ENCODE data around the gene NFU1. TPM values are rescaled to one million over a fixed set of nuclear protein-coding genes. Genes with fewer than 3 reads are reported as not detected.
"Not testable (repeated sequence)": the region's sequence is repeated elsewhere in the genome, so short reads cannot be mapped to it uniquely, and the experiment has no call there.

The NFU1 gene
- total RNA-seq, 4 donors from 2014 or later, result 45.4 to 74.8 (median 48.8) TPM

GRCh38 chr2:69449906-69450305 is 12.7 kb upstream of the NFU1 start:
- H3K9me3 ChIP-seq, result no peaks in the 10 kb centered on the region
- no peaks in the 10 kb centered on the region for H3K36me3 ChIP-seq
- H3K4me3 ChIP-seq, result no peak overlapping the region
- H3K4me1 ChIP-seq, result no peaks in the 10 kb centered on the region
- TF ChIP-seq POLR2AphosphoS5 (IDR thresholded peaks at IDR 0.05) (no peak), CTCF (IDR thresholded peaks at IDR 0.05) (no peak), POLR2A (IDR thresholded peaks at IDR 0.05; ENCODE audit: low read depth) (no peak), EP300 (IDR thresholded peaks at IDR 0.05) (no peak)
- 83% methylated on average over 5 of the region's 5 CpGs for WGBS
- H3K27ac ChIP-seq (replicated peaks in 1 of 4), result no peak overlapping the region
- intact Hi-C loops (cut with DNase I), result no loop called here
- DNase-seq (ENCODE audit: extremely low spot score), result no peak
- H3K27me3 ChIP-seq, result no peaks in the 10 kb centered on the region

DNA sequence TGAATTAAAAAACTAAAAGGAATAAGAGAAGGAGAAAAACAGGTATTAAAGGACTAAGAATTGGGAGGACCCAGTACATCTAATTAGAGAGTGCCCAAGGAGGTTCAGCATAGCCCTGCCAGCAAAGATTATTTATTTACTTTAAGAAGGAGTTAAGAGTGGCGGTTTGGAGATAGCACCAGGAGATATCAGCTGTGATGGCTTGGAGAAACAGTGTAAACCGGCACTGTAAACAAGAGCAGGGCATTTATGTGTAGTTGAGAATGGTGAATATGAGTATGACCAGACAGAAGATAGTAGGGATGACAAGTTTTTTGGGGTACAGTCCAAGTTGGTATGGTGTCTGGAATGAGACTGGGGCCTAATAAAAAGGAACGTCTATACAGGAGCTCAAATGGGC is 6.4 kb upstream of the NFU1 start:
- DNase-seq (ENCODE audit: extremely low spot score), result not testable (repeated sequence)

DNA sequence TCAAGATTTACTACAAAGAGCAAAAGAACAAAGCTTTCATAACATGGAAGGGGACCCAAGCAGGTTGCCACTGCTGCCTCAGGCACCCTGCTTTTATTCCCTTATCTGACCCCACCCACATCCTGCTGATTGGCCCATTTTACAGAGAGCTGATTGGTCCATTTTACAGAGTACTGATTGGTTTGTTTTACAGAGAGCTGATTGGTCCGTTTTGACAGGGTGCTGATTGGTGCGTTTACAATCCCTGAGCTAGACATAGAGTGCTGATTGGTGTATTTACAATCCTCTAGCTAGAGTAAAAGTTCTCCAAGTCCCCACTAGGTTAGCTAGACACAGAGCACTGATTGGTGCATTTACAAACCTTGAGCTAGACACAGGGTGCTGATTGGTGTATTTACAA is 2.3 kb upstream of the NFU1 start:
- H3K27ac ChIP-seq (replicated peaks in 1 of 4); H3K9me3 ChIP-seq; H3K27me3 ChIP-seq; H3K36me3 ChIP-seq; H3K4me3 ChIP-seq; DNase-seq (ENCODE audit: extremely low spot score): not testable (repeated sequence)
- WGBS, result 100% methylated on average over 2 of the region's 2 CpGs
- peaks cover 16 to 34% (median 29%) of the 10 kb centered on the region in 4 donors for H3K4me1 ChIP-seq
- intact Hi-C loops (cut with DNase I), result loop anchor here (5.0 kb wide), 2 partner anchors 203 to 427 kb away; partner anchors contain the start of genes AAK1 and ANTXR1

More for the DNA sequence above, 6.4 kb upstream of the NFU1 start:
- H3K27ac ChIP-seq (replicated peaks in 1 of 4); H3K27me3 ChIP-seq; H3K9me3 ChIP-seq; H3K4me3 ChIP-seq; H3K4me1 ChIP-seq; H3K36me3 ChIP-seq; intact Hi-C loops (cut with DNase I): not testable (repeated sequence)
- WGBS, result 88% methylated on average over 3 of the region's 3 CpGs

GRCh38 chr2:69438580-69438979 is 1.3 kb upstream of the NFU1 start:
- peak overlapping the region; percentile 90 to 97 (median 96) for H3K27ac ChIP-seq (replicated peaks in 1 of 4)
- H3K9me3 ChIP-seq, result no peaks in the 10 kb centered on the region
- H3K36me3 ChIP-seq, result no peaks in the 10 kb centered on the region
- TF ChIP-seq POLR2AphosphoS5 (IDR thresholded peaks at IDR 0.05) (no peak), EP300 (IDR thresholded peaks at IDR 0.05) (no peak), POLR2A (IDR thresholded peaks at IDR 0.05; ENCODE audit: low read depth) (no peak), CTCF (IDR thresholded peaks at IDR 0.05) (no peak)
- H3K27me3 ChIP-seq, result no peaks in the 10 kb centered on the region
- intact Hi-C loops (cut with DNase I), result loop anchor here (5.0 kb wide), 2 partner anchors 204 to 426 kb away; partner anchors contain the start of genes AAK1 and ANTXR1
- no peak overlapping the region for H3K4me3 ChIP-seq
- 96% methylated on average over 4 of the region's 6 CpGs for WGBS
- H3K4me1 ChIP-seq, result peaks cover 16 to 40% (median 30%) of the 10 kb centered on the region in 4 donors
- DNase-seq (ENCODE audit: extremely low spot score), result no peak

DNA sequence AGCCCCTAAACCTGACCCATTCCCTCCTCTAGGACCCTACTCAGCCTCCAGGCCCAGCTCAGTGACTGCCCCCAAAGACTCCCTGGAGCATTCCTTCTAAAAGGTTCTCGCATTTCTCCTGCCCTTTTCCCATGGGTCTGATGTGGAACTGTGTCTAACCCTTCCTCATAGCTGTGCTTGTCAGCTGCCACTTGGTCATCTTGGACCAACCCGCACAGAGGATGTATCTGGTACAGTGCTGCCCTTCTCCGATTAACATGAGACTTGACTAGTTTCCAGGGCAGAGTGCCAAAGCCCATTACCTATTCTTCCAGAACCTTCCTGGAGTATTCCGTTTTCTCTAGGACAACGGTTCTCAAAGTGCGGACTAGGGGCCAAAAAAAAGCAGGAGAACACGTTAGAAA is 518 bp upstream of the NFU1 start:
- intact Hi-C loops (cut with DNase I), result loop anchor here (5.0 kb wide), 2 partner anchors 205 to 425 kb away; partner anchors contain the start of genes AAK1 and ANTXR1
- WGBS, result 45% methylated on average over 7 of the region's 7 CpGs
- Histone ChIP-seq H3K36me3 (no peaks in the 10 kb centered on the region), H3K27ac (replicated peaks in 1 of 4) (peak overlapping the region; percentile 90 to 97 (median 96)), H3K4me3 (peak overlapping the region; percentile 74 to 98 (median 83)), H3K9me3 (no peaks in the 10 kb centered on the region), H3K27me3 (no peaks in the 10 kb centered on the region), H3K4me1 (peaks cover 16 to 49% (median 32%) of the 10 kb centered on the region in 4 donors)
- TF ChIP-seq POLR2AphosphoS5 (IDR thresholded peaks at IDR 0.05) (no peak), EP300 (IDR thresholded peaks at IDR 0.05) (no peak), CTCF (IDR thresholded peaks at IDR 0.05) (no peak), POLR2A (IDR thresholded peaks at IDR 0.05; ENCODE audit: low read depth) (no peak)
- DNase-seq (ENCODE audit: extremely low spot score), result no peak

- 7% methylated on average over 5 of the region's 5 CpGs for WGBS
Observed at GRCh38 chr2:69436596-69436937, 668 bp downstream of the NFU1 start.

More at GRCh38 chr2:69436596-69436937, 668 bp downstream of the NFU1 start:
- Histone ChIP-seq H3K4me3 (peak overlapping the region; percentile 74 to 98 (median 83)), H3K27me3 (no peaks in the 10 kb centered on the region), H3K27ac (replicated peaks in 1 of 4) (peak overlapping the region; percentile 90 to 97 (median 96)), H3K36me3 (peaks cover 0 to 2% (median 1%) of the 10 kb centered on the region in 4 donors), H3K9me3 (no peaks in the 10 kb centered on the region), H3K4me1 (peaks cover 16 to 52% (median 36%) of the 10 kb centered on the region in 4 donors)
- TF ChIP-seq EP300 (IDR thresholded peaks at IDR 0.05), result no peak
- TF ChIP-seq POLR2A (IDR thresholded peaks at IDR 0.05; ENCODE audit: low read depth), result no peak
- TF ChIP-seq POLR2AphosphoS5 (IDR thresholded peaks at IDR 0.05), result no peak
- TF ChIP-seq CTCF (IDR thresholded peaks at IDR 0.05), result peak in 1 of 3 experiments; percentile 6
- intact Hi-C loops (cut with DNase I), result loop anchor here (5.0 kb wide), 2 partner anchors 206 to 424 kb away; partner anchors contain the start of genes AAK1 and ANTXR1
- DNase-seq (ENCODE audit: extremely low spot score), result no peak
